IPS-20b (cell line): ENCODE measurements around the gene OR4C16.

ENCODE experiments used
- H3K27ac ChIP-seq: one replicate; pipeline ENCODE4 v1.5.1; 2013; ENCODE audit warnings: low read length
- H3K27me3 ChIP-seq: 2 replicates; pipeline ENCODE4 v1.6.1; 2013; ENCODE audit warnings: mild to moderate bottlenecking, low read length, inconsistent platforms; ENCODE audit not compliant: insufficient read depth
- H3K36me3 ChIP-seq: 2 replicates; pipeline ENCODE4 v1.6.1; 2013; ENCODE audit warnings: low read depth, mild to moderate bottlenecking, inconsistent platforms, low read length, moderate library complexity; ENCODE audit not compliant: insufficient read depth
- H3K4me1 ChIP-seq: 2 replicates; pipeline ENCODE4 v1.6.1; 2013; ENCODE audit warnings: mild to moderate bottlenecking, control low read depth, inconsistent platforms, low read length, moderate library complexity; ENCODE audit not compliant: insufficient read depth
- H3K4me3 ChIP-seq: 2 replicates; pipeline ENCODE4 v1.5.1; 2013; ENCODE audit warnings: mild to moderate bottlenecking, low read length, inconsistent platforms
- H3K9ac ChIP-seq: 2 replicates; pipeline ENCODE4 v1.6.1; 2013; ENCODE audit warnings: low read depth, mild to moderate bottlenecking, inconsistent platforms, low read length, moderate library complexity
- H3K9me3 ChIP-seq: 2 replicates; pipeline ENCODE4 v1.6.1; 2013; ENCODE audit warnings: mild to moderate bottlenecking, low read depth, low read length, inconsistent platforms; ENCODE audit not compliant: insufficient read depth

Gene OR4C16

GRCh38 chr11:55571828-55572227, at the start of gene OR4C16:
Gene OR4C16, plus strand, starts transcription at chr11:55572128. Its CDS starts 0 bp downstream, at chr11:55572128.
- Histone ChIP-seq H3K9ac (no peak within 1 kb of the TSS), H3K27ac (no peak within 1 kb of the TSS), H3K36me3 (no peaks in the 10 kb centered on the region), H3K9me3 (peaks cover 86% of the 10 kb centered on the region), H3K4me1 (no peaks in the 10 kb centered on the region), H3K27me3 (no peaks in the 10 kb centered on the region), H3K4me3 (no peak within 1 kb of the TSS)

GRCh38 chr11:55554169-55554568, 17.8 kb upstream of the OR4C16 start, which contains the start of gene OR4C15:
Gene OR4C15, plus strand, starts transcription at chr11:55554469. Its CDS starts 0 bp downstream, at chr11:55554469.
- Histone ChIP-seq H3K9me3 (peaks cover 89% of the 10 kb centered on the region), H3K4me3 (no peak within 1 kb of the TSS), H3K4me1 (no peaks in the 10 kb centered on the region), H3K36me3 (no peaks in the 10 kb centered on the region), H3K9ac (no peak within 1 kb of the TSS), H3K27me3 (no peaks in the 10 kb centered on the region), H3K27ac (no peak within 1 kb of the TSS)

- Histone ChIP-seq H3K27ac (no peak overlapping the region), H3K9me3 (peaks cover 93% of the 10 kb centered on the region), H3K4me3 (no peak overlapping the region)
Observed at GRCh38 chr11:55572548-55572947, 620 bp downstream of the OR4C16 start.

GRCh38 chr11:55607545-55607944, 35.6 kb downstream of the OR4C16 start, which contains the start of gene OR4C11:
Gene OR4C11, minus strand, starts transcription at chr11:55607645. Its CDS starts 3,272 bp downstream, at chr11:55604373.
- Histone ChIP-seq H3K27me3 (no peaks in the 10 kb centered on the region), H3K4me1 (no peaks in the 10 kb centered on the region), H3K9ac (no peak within 1 kb of the TSS), H3K27ac (no peak within 1 kb of the TSS), H3K36me3 (no peaks in the 10 kb centered on the region), H3K4me3 (no peak within 1 kb of the TSS), H3K9me3 (peaks cover 56% of the 10 kb centered on the region)

More at GRCh38 chr11:55572548-55572947, 620 bp downstream of the OR4C16 start:
- H3K36me3 ChIP-seq: no peaks in the 10 kb centered on the region
- H3K9ac ChIP-seq: no peak overlapping the region
- no peaks in the 10 kb centered on the region for H3K4me1 ChIP-seq
- no peaks in the 10 kb centered on the region for H3K27me3 ChIP-seq
